Adrenal gland (tissue), 5 donors: ENCODE results near the gene CIDEA.
"Not testable (repeated sequence)": the region's sequence is repeated elsewhere in the genome, so short reads cannot be mapped to it uniquely, and the experiment has no call there.

Source experiments
- CTCF ChIP-seq, 6 experiments: fragments of 450-650 bp in 4 of 6; fragments of 200-600 bp in 2 of 6; sonication (generic) in 1 of 6; IDR thresholded peaks; 1 replicate in 5 of 6; 2 replicates in 1 of 6; pipeline versions ENCODE4 v1.5.1 to v1.8.0; 2016 to 2021; ENCODE audit warnings: antibody characterized with exemption in 6 of 6, mild to moderate bottlenecking in 2 of 6, moderate library complexity in 1 of 6
- POLR2A ChIP-seq, 2 donors: fragments of 450-650 bp; IDR thresholded peaks; one replicate each; pipeline ENCODE4 v1.6.1; 2017; ENCODE audit warnings: antibody characterized with exemption in 2 of 2, mild to moderate bottlenecking in 2 of 2, moderate library complexity in 1 of 2
- donor health status: DM: no; HTN: no; CAD: no.

GRCh38 chr18:12228308-12228707 lies 25.9 kb upstream of the CIDEA start:
- TF ChIP-seq CTCF, POLR2A (IDR thresholded peaks at IDR 0.05): not testable (repeated sequence)
